WTC11 (cell line): ENCODE measurements around the gene HERC5.

Experiments
- CREB1 ChIP-seq: sonication (generic); formaldehyde crosslinking; IDR thresholded peaks from 2 replicates; pipeline ENCODE4 v1.8.0; 2023; ENCODE audit warnings: mild to moderate bottlenecking, missing genetic modification reagents
- CTCF ChIP-seq: fragments of 200-600 bp; IDR thresholded peaks from 2 replicates; pipeline ENCODE4 v1.8.0; 2022; ENCODE audit warnings: antibody characterized with exemption
- HMGA2 ChIP-seq: fragments of 250-450 bp; sonication (Bioruptor Pico); IDR thresholded peaks from 2 replicates; pipeline ENCODE4 v1.4.0; 2021; ENCODE audit warnings: mild to moderate bottlenecking, moderate library complexity
- TF ChIP-seq, protein P1 (sequence below): sonication (generic); formaldehyde crosslinking; IDR thresholded peaks from 2 replicates; pipeline ENCODE4 v1.8.1; 2023; ENCODE audit warnings: mild to moderate bottlenecking, missing genetic modification reagents, moderate library complexity

GRCh38 chr4:88443486-88443885, 13.4 kb upstream of the HERC5 start:
- no peak for TF ChIP-seq CREB1 (CRISPR knock-in tag)
- TF ChIP-seq HMGA2: no peak
- TF ChIP-seq CTCF: no peak
- TF ChIP-seq, protein P1, sequence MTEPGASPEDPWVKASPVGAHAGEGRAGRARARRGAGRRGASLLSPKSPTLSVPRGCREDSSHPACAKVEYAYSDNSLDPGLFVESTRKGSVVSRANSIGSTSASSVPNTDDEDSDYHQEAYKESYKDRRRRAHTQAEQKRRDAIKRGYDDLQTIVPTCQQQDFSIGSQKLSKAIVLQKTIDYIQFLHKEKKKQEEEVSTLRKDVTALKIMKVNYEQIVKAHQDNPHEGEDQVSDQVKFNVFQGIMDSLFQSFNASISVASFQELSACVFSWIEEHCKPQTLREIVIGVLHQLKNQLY (CRISPR knock-in tag): no peak
